H1 (cell line): ENCODE measurements around the gene GKN2. TPM values are rescaled to one million over a fixed set of nuclear protein-coding genes. Genes with fewer than 3 reads are reported as not detected.

Experiments
- CTCF ChIA-PET: fragments of 300-600 bp; sonication (Branson Sonifier 250); formaldehyde crosslinking; loops from one replicate; lab custom pipeline; 2021; ENCODE audit not compliant: partially characterized antibody; lab: Charles Lee
- POLR2A ChIA-PET: fragments of 300-600 bp; sonication (Branson Sonifier 250); formaldehyde crosslinking; loops from one replicate; lab custom pipeline; 2021; ENCODE audit warnings: inconsistent platforms; ENCODE audit not compliant: partially characterized antibody; lab: Charles Lee
- DNase-seq, 2 experiments: peaks; one replicate each; pipeline versions ENCODE4 v3.0.0 to v3.0.0-alpha.2; 2010 to 2022; ENCODE audit warnings: low spot score in 2 of 2, low read depth in 1 of 2, mixed read lengths in 1 of 2
- FAIRE-seq: peaks from 2 replicates; lab custom pipeline; 2011; peaks lifted over from hg19 to GRCh38; lab: Jason Lieb, UNC
- H2AFZ ChIP-seq: 2 replicates; pipeline ENCODE4 v1.8.1; 2012; ENCODE audit warnings: low read length, inconsistent platforms
- H2AK5ac ChIP-seq: 2 replicates; pipeline ENCODE4 v1.6.1; 2013; ENCODE audit warnings: low read depth, low read length
- H2BK120ac ChIP-seq: replicated peaks from 2 replicates; pipeline ENCODE3; 2013; ENCODE audit warnings: low read depth, low read length, inconsistent platforms
- H2BK12ac ChIP-seq: 2 replicates; pipeline ENCODE4 v1.6.1; 2013; ENCODE audit warnings: low read depth, low read length
- H2BK15ac ChIP-seq: 2 replicates; pipeline ENCODE4 v1.6.1; 2013; ENCODE audit warnings: low read length
- H2BK20ac ChIP-seq: 2 replicates; pipeline ENCODE4 v1.6.1; 2013; ENCODE audit warnings: low read length
- H2BK5ac ChIP-seq: 2 replicates; pipeline ENCODE4 v1.6.1; 2013; ENCODE audit warnings: low read depth, low read length
- H3K14ac ChIP-seq: 2 replicates; pipeline ENCODE4 v1.6.1; 2013; ENCODE audit warnings: inconsistent platforms; ENCODE audit not compliant: insufficient read length
- H3K18ac ChIP-seq: 2 replicates; pipeline ENCODE4 v1.6.1; 2013; ENCODE audit warnings: low read length; ENCODE audit errors: extremely low read depth
- H3K23ac ChIP-seq: 2 replicates; pipeline ENCODE4 v1.6.1; 2013; ENCODE audit warnings: inconsistent platforms; ENCODE audit not compliant: insufficient read length
- H3K23me2 ChIP-seq: 2 replicates; pipeline ENCODE4 v1.6.1; 2013; ENCODE audit warnings: low read depth, low read length
- H3K27ac ChIP-seq: 2 replicates; pipeline ENCODE4 v1.6.1; 2011; ENCODE audit warnings: low read depth, low read length, inconsistent platforms
- H3K27me3 ChIP-seq, 4 experiments: replicated peaks in 1 of 4; 1 replicate in 1 of 4; 2 replicates in 3 of 4; pipeline versions ENCODE4 v1.6.1 to v1.8.1; 2011 to 2013; ENCODE audit warnings: low read length in 3 of 4, mild to moderate bottlenecking in 3 of 4, inconsistent platforms in 2 of 4, mixed read lengths in 2 of 4, moderate library complexity in 1 of 4; ENCODE audit not compliant: control insufficient read depth in 3 of 4, insufficient read depth in 3 of 4; ENCODE audit errors: extremely low read depth in 1 of 4
- H3K36me3 ChIP-seq, 4 experiments: 2 replicates each; pipeline versions ENCODE4 v1.6.1 to v1.8.1; 2011 to 2013; ENCODE audit warnings: mild to moderate bottlenecking in 4 of 4, low read length in 3 of 4, moderate library complexity in 2 of 4, control low read depth in 1 of 4, inconsistent platforms in 1 of 4; ENCODE audit not compliant: insufficient read depth in 4 of 4, control insufficient read depth in 2 of 4
- H3K4ac ChIP-seq: replicated peaks from 2 replicates; pipeline ENCODE3; 2013; ENCODE audit warnings: low read length, low read depth, mixed read lengths, inconsistent platforms; ENCODE audit not compliant: insufficient read length
- H3K4me1 ChIP-seq, 4 experiments: replicated peaks in 1 of 4; 1 replicate in 1 of 4; 2 replicates in 3 of 4; pipeline versions ENCODE4 v1.6.1 to v1.8.1; 2011 to 2013; ENCODE audit warnings: low read length in 3 of 4, inconsistent platforms in 2 of 4, mixed read lengths in 1 of 4; ENCODE audit not compliant: insufficient read depth in 4 of 4, control insufficient read depth in 3 of 4
- H3K4me2 ChIP-seq, 2 experiments: 2 replicates each; pipeline versions ENCODE4 v1.6.1 to v1.8.1; 2011 to 2013; ENCODE audit warnings: low read depth in 2 of 2, low read length in 2 of 2, control low read depth in 1 of 2, inconsistent platforms in 1 of 2, mild to moderate bottlenecking in 1 of 2; ENCODE audit not compliant: insufficient read depth in 1 of 2
- H3K4me3 ChIP-seq, 4 experiments: fragments of 200-600, 300-600 bp in 1 of 4; sonication (generic), shearing (Covaris generic), sonication (Bioruptor Twin) in 1 of 4; 2 replicates each; pipeline versions ENCODE4 v1.5.1 to v1.8.1; 2011 to 2016; ENCODE audit warnings: low read length in 4 of 4, low read depth in 3 of 4, control low read depth in 2 of 4, inconsistent platforms in 2 of 4, mild to moderate bottlenecking in 2 of 4, mixed read lengths in 1 of 4, moderate library complexity in 1 of 4; ENCODE audit not compliant: insufficient read depth in 2 of 4; ENCODE audit errors: extremely low read depth in 1 of 4
- H3K56ac ChIP-seq: replicated peaks from 2 replicates; pipeline ENCODE3; 2013; ENCODE audit warnings: low read depth, mild to moderate bottlenecking, mixed read lengths, low read length, inconsistent platforms; ENCODE audit not compliant: insufficient read length
- H3K79me1 ChIP-seq: 2 replicates; pipeline ENCODE4 v1.6.1; 2013; ENCODE audit warnings: low read depth, low read length, control low read depth
- H3K79me2 ChIP-seq, 2 experiments: 2 replicates each; pipeline versions ENCODE4 v1.6.1 to v1.8.1; 2012 to 2013; ENCODE audit warnings: low read length in 2 of 2, mild to moderate bottlenecking in 2 of 2, inconsistent platforms in 1 of 2; ENCODE audit not compliant: insufficient read depth in 2 of 2, control insufficient read depth in 1 of 2
- H3K9ac ChIP-seq, 4 experiments: replicated peaks in 1 of 4; 1 replicate in 1 of 4; 2 replicates in 3 of 4; pipeline versions ENCODE4 v1.6.1 to v1.8.1; 2011 to 2013; ENCODE audit warnings: low read depth in 3 of 4, low read length in 3 of 4, control low read depth in 2 of 4, mild to moderate bottlenecking in 2 of 4, moderate library complexity in 2 of 4, inconsistent platforms in 1 of 4; ENCODE audit errors: extremely low read depth in 1 of 4
- H3K9me3 ChIP-seq, 2 experiments: 2 replicates each; pipeline versions ENCODE4 v1.6.1 to v1.8.1; 2012 to 2013; ENCODE audit warnings: mild to moderate bottlenecking in 2 of 2, moderate library complexity in 2 of 2, control low read depth in 1 of 2, inconsistent platforms in 1 of 2, low read depth in 1 of 2, low read length in 1 of 2, mixed read lengths in 1 of 2; ENCODE audit not compliant: insufficient read depth in 2 of 2
- H4K20me1 ChIP-seq, 2 experiments: replicated peaks in 1 of 2; 2 replicates each; pipeline versions ENCODE3 to v1.8.1; 2011 to 2013; ENCODE audit warnings: inconsistent platforms in 2 of 2, low read length in 2 of 2, mild to moderate bottlenecking in 1 of 2; ENCODE audit not compliant: insufficient read depth in 2 of 2, control insufficient read depth in 1 of 2
- H4K5ac ChIP-seq: 2 replicates; pipeline ENCODE4 v1.6.1; 2013; ENCODE audit warnings: low read length, low read depth, mixed read lengths, inconsistent platforms; ENCODE audit not compliant: insufficient read length
- H4K8ac ChIP-seq: 2 replicates; pipeline ENCODE4 v1.8.0; 2013; ENCODE audit warnings: mild to moderate bottlenecking, moderate library complexity, low read length, inconsistent platforms; ENCODE audit not compliant: insufficient read depth; ENCODE audit errors: extremely low read depth
- H4K91ac ChIP-seq: replicated peaks from 2 replicates; pipeline ENCODE3; 2013; ENCODE audit warnings: low read length, mixed read lengths, inconsistent platforms; ENCODE audit not compliant: insufficient read length
- CHD2 ChIP-seq: IDR thresholded peaks from 2 replicates; pipeline ENCODE4 v1.6.1; 2012; ENCODE audit warnings: low read length, improper control_type of control experiment
- E2F6 ChIP-seq: IDR thresholded peaks from 2 replicates; pipeline ENCODE4 v1.6.1; 2012; ENCODE audit warnings: inconsistent platforms
- GABPA ChIP-seq: IDR thresholded peaks from 2 replicates; pipeline ENCODE4 v1.6.1; 2011; ENCODE audit warnings: mild to moderate bottlenecking, low read length, moderate library complexity, borderline replicate concordance; ENCODE audit not compliant: insufficient read depth
- JUND ChIP-seq: IDR thresholded peaks from 2 replicates; pipeline ENCODE4 v1.6.1; 2011; ENCODE audit warnings: mild to moderate bottlenecking, improper control_type of control experiment, low read length
- RNF2 ChIP-seq: fragments of 200-900, 300-1000 bp; sonication (generic); IDR thresholded peaks from 2 replicates; pipeline ENCODE4 v1.7.1; 2016; ENCODE audit warnings: borderline replicate concordance, low read depth, mild to moderate bottlenecking, antibody characterized with exemption, low read length; ENCODE audit not compliant: poor library complexity, severe bottlenecking; ENCODE audit errors: missing control alignments
- SP1 ChIP-seq: IDR thresholded peaks from 2 replicates; pipeline ENCODE4 v1.6.1; 2011; ENCODE audit warnings: low read depth, low read length
- SUZ12 ChIP-seq: fragments of 200-600 bp; sonication (generic); IDR thresholded peaks from 2 replicates; pipeline ENCODE4 v1.6.1; 2012; ENCODE audit warnings: mild to moderate bottlenecking, inconsistent platforms, low read length, moderate library complexity, mixed read lengths
- WGBS, 2 experiments: shearing (Covaris generic) in 1 of 2; methylation state at CpG; one replicate each; pipeline versions ENCODE4 v1.1.6 to v1.1.7; 2013 to 2015; ENCODE audit warnings: low lambda C conversion rate in 2 of 2, mixed read lengths in 2 of 2, inconsistent platforms in 1 of 2, low coverage in 1 of 2, missing lambda C conversion rate in 1 of 2; ENCODE audit not compliant: insufficient replicate concordance in 2 of 2, insufficient coverage in 1 of 2, insufficient read length in 1 of 2; ENCODE audit errors: extremely low coverage in 1 of 2, missing lambda C conversion rate in 1 of 2; 5-methylcytosine and 5-hydroxymethylcytosine counted together
- polyA plus RNA-seq, 7 experiments: library from polyadenylated mRNA; depleted of rRNA in 3 of 7; stranded (reverse) in 5 of 7; unstranded in 2 of 7; fragments of >200 nt in 5 of 7; fragments of 200-250 nt in 2 of 7; gene quantifications; 1 replicate in 5 of 7; 2 replicates in 1 of 7; 4 replicates in 1 of 7; pipeline versions ENCODE4 v1.2.1 to v1.2.3, GENCODE V29; 2011 to 2013; ENCODE audit warnings: missing spikeins in 2 of 7, mixed read lengths in 2 of 7
- total RNA-seq: library from RNA; stranded (reverse); fragmentation: NEBNext Ultra II Directional; extraction: Animal tissue kit (Norgen Biotek cat#: 25700); gene quantifications from 2 replicates; pipeline ENCODE4 v1.2.1, GENCODE V29; 2021

GKN2 gene
- total and polyA plus RNA-seq, 2 of the 8 experiments (the other 6 are each of a cell fraction or from before 2014, with no cell fraction given) = not detected

- TF ChIP-seq RNF2 (no peak), GABPA (no peak), E2F6 (no peak), SUZ12 (no peak), CHD2 (no peak), JUND (no peak), SP1 (no peak)
- H2BK20ac ChIP-seq = no peak overlapping the region
- 87% methylated on average over 9 of the region's 9 CpGs; no CpG with 5 or more reads in 1 of the 2 experiments for WGBS, 2 experiments
- no peak overlapping the region for H3K23ac ChIP-seq
- no peak overlapping the region for H2BK15ac ChIP-seq
- H2BK120ac ChIP-seq = no peak overlapping the region
- DNase-seq (no peak), FAIRE-seq (no peak)
- H2BK12ac ChIP-seq = no peak overlapping the region
- H3K27me3 ChIP-seq = no peaks in the 10 kb centered on the region
- H3K4ac ChIP-seq = no peak overlapping the region
- H2AFZ ChIP-seq = no peak overlapping the region
- H4K91ac ChIP-seq = no peak overlapping the region
- no peak overlapping the region for H3K14ac ChIP-seq
- no peaks in the 10 kb centered on the region for H3K9me3 ChIP-seq
- no peak overlapping the region for H3K4me3 ChIP-seq
- H3K9ac ChIP-seq = no peak overlapping the region
- H3K79me1 ChIP-seq = no peaks in the 10 kb centered on the region
- ChIA-PET POLR2A (no interaction called here), CTCF (interaction anchor here (0.9 to 1.5 kb wide), 3 partner anchors 8 to 49 kb away, joined by 3 to 4 read pairs (median 3); no protein-coding TSS in a partner anchor)
- no peaks in the 10 kb centered on the region for H3K4me1 ChIP-seq
- no peak overlapping the region for H3K27ac ChIP-seq
- no peak overlapping the region for H4K5ac ChIP-seq
- no peak overlapping the region for H4K8ac ChIP-seq
- no peak overlapping the region for H3K18ac ChIP-seq
- H2BK5ac ChIP-seq = no peak overlapping the region
- H3K36me3 ChIP-seq = no peaks in the 10 kb centered on the region
- no peak overlapping the region for H3K56ac ChIP-seq
- no peaks in the 10 kb centered on the region for H4K20me1 ChIP-seq
- H2AK5ac ChIP-seq = no peak overlapping the region
- H3K23me2 ChIP-seq = no peaks in the 10 kb centered on the region
- no peaks in the 10 kb centered on the region for H3K79me2 ChIP-seq
- H3K4me2 ChIP-seq = no peak overlapping the region
Observed at GRCh38 chr2:68974946-68975665, 22.4 kb upstream of the GKN2 start.
